ENCODE results near the gene LITAF. TPM values are rescaled to one million over a fixed set of nuclear protein-coding genes. Genes with fewer than 3 reads are reported as not detected.

The LITAF gene
- total RNA-seq, 1 experiment from 2014 or later: 244 TPM

DNA sequence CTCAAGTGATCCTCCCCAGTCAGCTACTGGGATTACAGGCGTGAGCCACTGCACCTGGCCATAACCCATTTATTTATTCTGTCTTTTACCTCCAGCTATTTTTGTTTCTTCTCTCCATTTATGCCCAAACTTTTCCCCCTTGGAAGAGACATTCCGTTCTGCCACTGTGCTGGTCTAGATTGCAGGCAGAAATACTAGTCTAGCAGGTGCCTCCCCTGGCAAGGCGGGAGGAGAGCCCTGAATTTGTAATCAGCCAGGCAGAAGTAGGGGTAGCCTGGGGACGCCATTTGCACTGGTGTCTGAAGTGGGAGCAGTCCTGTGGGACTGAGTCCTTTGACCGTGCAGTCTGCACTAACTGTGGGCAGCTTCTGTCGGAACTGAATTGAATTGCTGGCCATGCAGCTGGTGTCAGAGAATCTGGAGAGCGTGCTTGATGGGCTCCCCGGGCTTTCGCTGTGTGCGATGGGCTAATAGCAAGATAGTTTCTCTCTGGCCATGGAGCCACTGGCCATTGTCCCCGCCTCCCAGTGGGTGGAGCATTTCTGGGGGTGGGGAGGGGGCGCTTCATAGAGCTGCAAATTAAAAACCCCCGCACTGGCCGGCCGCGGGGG, 31.5 kb upstream of the LITAF start:
- H3K27ac ChIP-seq: peak overlapping the region; percentile 75
- peak; percentile 45 to 59 for DNase-seq
- H3K4me2 ChIP-seq: peak overlapping the region; percentile 18
- H3K4me3 ChIP-seq: no peak overlapping the region
- no peaks in the 10 kb centered on the region for H3K79me2 ChIP-seq (ENCODE audit: low read depth)
- TF ChIP-seq, protein P1, sequence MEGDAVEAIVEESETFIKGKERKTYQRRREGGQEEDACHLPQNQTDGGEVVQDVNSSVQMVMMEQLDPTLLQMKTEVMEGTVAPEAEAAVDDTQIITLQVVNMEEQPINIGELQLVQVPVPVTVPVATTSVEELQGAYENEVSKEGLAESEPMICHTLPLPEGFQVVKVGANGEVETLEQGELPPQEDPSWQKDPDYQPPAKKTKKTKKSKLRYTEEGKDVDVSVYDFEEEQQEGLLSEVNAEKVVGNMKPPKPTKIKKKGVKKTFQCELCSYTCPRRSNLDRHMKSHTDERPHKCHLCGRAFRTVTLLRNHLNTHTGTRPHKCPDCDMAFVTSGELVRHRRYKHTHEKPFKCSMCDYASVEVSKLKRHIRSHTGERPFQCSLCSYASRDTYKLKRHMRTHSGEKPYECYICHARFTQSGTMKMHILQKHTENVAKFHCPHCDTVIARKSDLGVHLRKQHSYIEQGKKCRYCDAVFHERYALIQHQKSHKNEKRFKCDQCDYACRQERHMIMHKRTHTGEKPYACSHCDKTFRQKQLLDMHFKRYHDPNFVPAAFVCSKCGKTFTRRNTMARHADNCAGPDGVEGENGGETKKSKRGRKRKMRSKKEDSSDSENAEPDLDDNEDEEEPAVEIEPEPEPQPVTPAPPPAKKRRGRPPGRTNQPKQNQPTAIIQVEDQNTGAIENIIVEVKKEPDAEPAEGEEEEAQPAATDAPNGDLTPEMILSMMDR (conservative IDR thresholded peaks at IDR 0.05): no peak
- TF ChIP-seq EZH2 (IDR thresholded peaks at IDR 0.05; ENCODE audit: low read depth): no peak
- no peaks in the 10 kb centered on the region for H4K20me1 ChIP-seq (ENCODE audit: insufficient read depth)
- H3F3A ChIP-seq (ENCODE audit: insufficient read depth, low read depth): peaks cover 46% of the 10 kb centered on the region
- BruUV-seq (replicated peaks): no TSS peak
- H3K9me2 ChIP-seq (ENCODE audit: insufficient read depth): no peaks in the 10 kb centered on the region
- CTCF ChIA-PET: no interaction called here
- no peak overlapping the region for H2AFZ ChIP-seq
- no peaks in the 10 kb centered on the region for H3K36me3 ChIP-seq (ENCODE audit: low read depth)
- POLR2A ChIA-PET (ENCODE audit: unreplicated experiment): interaction anchor here (0.6 kb wide), 2 partner anchors 31 to 192 kb away, joined by 3 to 11 read pairs; partner anchors contain the start of gene LITAF
- H3K27me3 ChIP-seq (ENCODE audit: insufficient read depth, low read depth): no peaks in the 10 kb centered on the region
- intact Hi-C loops (cut with micrococcal nuclease; ENCODE audit: unreplicated experiment): no loop called here
- peaks cover 56% of the 10 kb centered on the region for H3K4me1 ChIP-seq (replicated peaks; ENCODE audit: insufficient read depth)
- H3K9me3 ChIP-seq (ENCODE audit: insufficient read depth, low read depth): no peaks in the 10 kb centered on the region

DNA sequence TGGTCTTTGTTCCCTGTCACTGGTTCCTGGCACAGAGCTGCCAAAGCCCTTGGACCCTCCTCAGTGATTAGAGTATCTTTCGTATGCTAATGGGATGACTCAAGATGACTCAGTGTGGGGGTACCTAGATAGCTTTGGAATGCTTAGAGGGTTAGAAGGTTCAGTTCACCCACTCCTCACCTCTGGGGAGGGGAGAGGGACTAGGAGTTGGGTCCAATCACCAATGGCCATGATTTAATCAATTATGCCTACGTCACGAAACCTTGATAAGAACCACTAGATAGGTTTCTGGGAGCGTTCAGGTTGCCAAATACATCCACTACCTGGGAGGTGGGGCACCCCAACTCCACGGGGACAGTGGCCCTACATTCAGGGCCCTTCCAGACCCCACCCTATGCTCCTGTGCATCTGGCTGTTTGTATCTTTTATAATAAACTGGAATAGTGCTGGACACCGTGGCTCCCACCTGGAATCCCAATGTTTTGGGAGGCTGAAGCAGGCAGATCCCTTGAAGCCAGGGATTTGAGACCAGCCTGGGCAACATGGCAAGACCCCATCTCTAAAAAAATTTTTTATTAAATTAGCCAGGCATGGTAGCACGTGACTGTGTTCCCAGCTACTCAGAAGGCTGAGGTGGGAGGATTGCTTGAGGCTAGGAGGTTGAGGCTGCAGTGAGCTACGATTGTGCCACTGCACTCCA, 29.2 kb upstream of the LITAF start:
- intact Hi-C loops (cut with micrococcal nuclease; ENCODE audit: unreplicated experiment): no loop called here
- H4K20me1 ChIP-seq (ENCODE audit: insufficient read depth): no peaks in the 10 kb centered on the region
- H3K36me3 ChIP-seq (ENCODE audit: low read depth): no peaks in the 10 kb centered on the region
- H3F3A ChIP-seq (ENCODE audit: insufficient read depth, low read depth): peaks cover 65% of the 10 kb centered on the region
- no TSS peak for BruUV-seq (replicated peaks)
- no peak overlapping the region for H2AFZ ChIP-seq
- peaks cover 77% of the 10 kb centered on the region for H3K4me1 ChIP-seq (replicated peaks; ENCODE audit: insufficient read depth)
- H3K27ac ChIP-seq: peak overlapping the region; percentile 42
- CTCF ChIA-PET: interaction anchor here (0.6 to 1.2 kb wide), 2 partner anchors 14 to 30 kb away, joined by 3 to 4 read pairs; no protein-coding TSS in a partner anchor
- H3K9me3 ChIP-seq (ENCODE audit: insufficient read depth, low read depth): no peaks in the 10 kb centered on the region
- no peaks in the 10 kb centered on the region for H3K27me3 ChIP-seq (ENCODE audit: insufficient read depth, low read depth)
- no peaks in the 10 kb centered on the region for H3K9me2 ChIP-seq (ENCODE audit: insufficient read depth)
- no peak overlapping the region for H3K4me3 ChIP-seq
- POLR2A ChIA-PET (ENCODE audit: unreplicated experiment): interaction anchor here (1.1 kb wide), 1 partner anchor 24 kb away, joined by 3 read pairs; no protein-coding TSS in a partner anchor
- peak overlapping the region; percentile 41; the same call in 1 of the 2 replicates for H3K4me2 ChIP-seq
- DNase-seq: no peak
- TF ChIP-seq, protein P1 (conservative IDR thresholded peaks at IDR 0.05): no peak
- no peak for TF ChIP-seq EZH2 (IDR thresholded peaks at IDR 0.05; ENCODE audit: low read depth)
- no peaks in the 10 kb centered on the region for H3K79me2 ChIP-seq (ENCODE audit: low read depth)

DNA sequence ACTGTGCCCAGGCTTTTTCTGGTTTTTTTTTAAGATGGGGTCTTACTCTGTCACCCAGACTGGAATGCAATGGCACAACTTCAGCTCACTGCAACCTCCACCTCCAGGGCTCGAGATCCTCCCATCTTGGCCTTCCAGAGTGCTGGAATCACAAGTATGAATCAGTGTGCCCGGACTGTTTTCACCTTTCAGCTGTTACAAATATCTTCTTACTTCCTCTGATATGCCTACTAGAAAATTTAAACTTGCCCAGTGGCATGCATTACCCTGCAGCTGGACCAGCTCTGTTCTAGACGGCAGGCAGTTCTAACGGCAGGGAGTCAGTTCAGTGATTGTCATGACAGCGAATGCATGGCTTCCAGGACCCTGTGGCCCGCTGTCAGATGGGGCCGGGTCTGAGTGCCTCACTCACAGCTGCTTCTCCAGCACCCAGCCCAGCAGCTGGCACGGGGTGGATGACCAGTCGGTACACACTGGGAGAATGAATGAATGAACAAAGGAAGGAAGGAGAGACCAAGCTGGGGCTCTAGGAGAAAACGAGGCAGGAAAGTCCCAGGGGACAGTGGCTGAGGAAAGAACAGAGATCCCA, 28.0 kb upstream of the LITAF start:
- ChIA-PET CTCF (interaction anchor here (1.2 kb wide), 1 partner anchor 15 kb away, joined by 3 read pairs; no protein-coding TSS in a partner anchor), POLR2A (ENCODE audit: unreplicated experiment) (interaction anchor here (0.6 to 1.1 kb wide), 2 partner anchors 25 kb away, joined by 3 to 5 read pairs; no protein-coding TSS in a partner anchor)
- H3K9me2 ChIP-seq (ENCODE audit: insufficient read depth): no peaks in the 10 kb centered on the region
- H3K4me2 ChIP-seq: peak overlapping the region; percentile 15; the same call in 1 of the 2 replicates
- no peak overlapping the region for H3K4me3 ChIP-seq
- no peak overlapping the region for H2AFZ ChIP-seq
- no peaks in the 10 kb centered on the region for H4K20me1 ChIP-seq (ENCODE audit: insufficient read depth)
- peaks cover 73% of the 10 kb centered on the region for H3F3A ChIP-seq (ENCODE audit: insufficient read depth, low read depth)
- H3K4me1 ChIP-seq (replicated peaks; ENCODE audit: insufficient read depth): peaks cover 86% of the 10 kb centered on the region
- no TSS peak for BruUV-seq (replicated peaks)
- DNase-seq: no peak
- no peaks in the 10 kb centered on the region for H3K79me2 ChIP-seq (ENCODE audit: low read depth)
- H3K27me3 ChIP-seq (ENCODE audit: insufficient read depth, low read depth): no peaks in the 10 kb centered on the region
- H3K36me3 ChIP-seq (ENCODE audit: low read depth): no peaks in the 10 kb centered on the region
- no peaks in the 10 kb centered on the region for H3K9me3 ChIP-seq (ENCODE audit: insufficient read depth, low read depth)
- intact Hi-C loops (cut with micrococcal nuclease; ENCODE audit: unreplicated experiment): no loop called here
- TF ChIP-seq, protein P1 (conservative IDR thresholded peaks at IDR 0.05): no peak
- no peak for TF ChIP-seq EZH2 (IDR thresholded peaks at IDR 0.05; ENCODE audit: low read depth)
- H3K27ac ChIP-seq: peak overlapping the region; percentile 94
